ENCODE measurements around the gene NATD1.

NATD1 gene, protein sequence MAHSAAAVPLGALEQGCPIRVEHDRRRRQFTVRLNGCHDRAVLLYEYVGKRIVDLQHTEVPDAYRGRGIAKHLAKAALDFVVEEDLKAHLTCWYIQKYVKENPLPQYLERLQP

GRCh38 chr17:21252796-21253645 lies at the start of gene NATD1:
Gene NATD1 (minus strand): TSS chr17:21253410. CDS start chr17:21253264, 146 bp downstream.
- DNase-seq, result peak; percentile 81

DNA sequence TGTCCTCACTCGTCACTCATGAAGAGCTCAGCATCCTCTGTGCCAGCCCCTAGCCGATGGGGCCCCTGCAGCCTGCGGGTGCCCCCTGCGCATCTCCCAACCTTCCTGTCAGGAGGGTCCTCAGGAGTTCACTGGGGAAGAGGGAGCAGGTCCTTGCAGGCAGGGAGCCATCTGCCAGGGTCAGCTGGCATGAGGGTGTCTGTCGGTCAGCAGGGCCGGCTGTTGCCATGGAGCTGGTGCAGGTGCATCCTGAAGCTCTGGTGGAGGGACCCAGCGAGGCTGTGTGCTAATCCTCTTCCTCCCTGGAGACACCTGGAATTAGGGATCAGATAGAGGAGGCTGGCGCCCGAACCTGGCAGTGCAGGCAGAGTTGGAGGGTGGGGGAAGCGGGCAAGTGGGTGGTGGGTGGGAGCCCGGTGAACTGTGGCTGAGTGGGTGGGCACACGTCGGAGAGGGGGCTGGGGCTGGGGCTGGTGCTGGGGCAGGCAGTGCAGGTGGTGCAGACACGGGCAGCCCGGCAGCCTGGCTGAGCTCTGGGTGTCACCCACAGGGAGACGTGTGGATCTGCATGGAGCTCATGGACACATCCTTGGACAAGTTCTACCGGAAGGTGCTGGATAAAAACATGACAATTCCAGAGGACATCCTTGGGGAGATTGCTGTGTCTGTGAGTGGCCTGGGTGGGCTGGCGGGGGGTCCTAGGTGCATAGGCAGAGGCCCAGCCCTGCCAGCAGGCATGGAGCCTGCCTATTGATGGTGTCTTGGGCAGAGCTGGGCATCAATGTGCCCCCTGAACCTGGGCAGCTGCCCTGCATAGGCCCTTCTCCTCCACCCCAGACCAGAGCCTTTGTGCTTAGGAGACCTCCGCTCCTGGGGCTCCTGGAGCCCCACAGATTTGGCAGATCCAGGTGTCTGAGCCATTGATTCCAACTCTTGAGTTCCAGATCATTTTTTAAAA lies 48.7 kb upstream of the NATD1 start:
- DNase-seq, result no peak

DNA sequence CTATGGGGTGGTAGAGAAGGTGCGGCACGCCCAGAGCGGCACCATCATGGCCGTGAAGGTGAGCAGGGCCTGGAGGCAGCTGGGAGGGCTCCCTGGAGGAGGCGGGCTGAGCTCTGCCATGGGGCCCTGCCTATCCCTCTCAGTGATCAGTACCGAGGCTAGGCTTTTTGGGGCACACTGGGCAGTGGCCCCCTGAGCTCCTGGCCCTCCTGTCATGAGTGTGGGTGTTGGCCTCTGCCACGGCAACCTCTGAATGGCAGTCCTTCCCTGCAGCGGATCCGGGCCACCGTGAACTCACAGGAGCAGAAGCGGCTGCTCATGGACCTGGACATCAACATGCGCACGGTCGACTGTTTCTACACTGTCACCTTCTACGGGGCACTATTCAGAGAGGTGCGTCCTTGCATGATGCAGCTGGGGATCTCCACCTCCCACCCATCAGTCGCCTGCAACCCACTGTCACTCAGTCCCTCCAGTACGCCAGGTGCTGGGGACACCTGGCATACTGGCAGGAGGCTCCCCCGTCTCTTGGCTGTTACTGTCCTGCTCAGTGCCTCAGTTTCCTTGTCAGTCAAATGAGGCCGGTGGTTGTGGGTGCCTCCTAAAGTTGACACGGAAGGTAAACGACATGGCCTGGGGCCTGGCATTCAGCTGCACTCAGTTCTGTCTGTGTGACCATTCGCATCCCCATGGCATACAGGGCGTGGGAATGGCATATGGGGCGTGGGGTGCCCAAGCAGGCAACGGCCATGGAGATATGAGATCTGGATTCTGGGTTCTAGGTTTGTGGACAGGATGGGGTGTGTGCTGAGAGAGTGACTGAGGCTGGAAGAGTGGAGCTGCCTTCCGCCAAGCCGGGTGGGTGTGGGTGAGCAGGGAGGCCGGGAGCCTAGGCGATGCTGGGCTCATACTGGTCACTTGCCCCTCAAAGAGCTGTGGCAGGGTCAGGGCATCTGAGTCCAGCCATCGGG lies 47.7 kb upstream of the NATD1 start:
- DNase-seq, result no peak

DNA sequence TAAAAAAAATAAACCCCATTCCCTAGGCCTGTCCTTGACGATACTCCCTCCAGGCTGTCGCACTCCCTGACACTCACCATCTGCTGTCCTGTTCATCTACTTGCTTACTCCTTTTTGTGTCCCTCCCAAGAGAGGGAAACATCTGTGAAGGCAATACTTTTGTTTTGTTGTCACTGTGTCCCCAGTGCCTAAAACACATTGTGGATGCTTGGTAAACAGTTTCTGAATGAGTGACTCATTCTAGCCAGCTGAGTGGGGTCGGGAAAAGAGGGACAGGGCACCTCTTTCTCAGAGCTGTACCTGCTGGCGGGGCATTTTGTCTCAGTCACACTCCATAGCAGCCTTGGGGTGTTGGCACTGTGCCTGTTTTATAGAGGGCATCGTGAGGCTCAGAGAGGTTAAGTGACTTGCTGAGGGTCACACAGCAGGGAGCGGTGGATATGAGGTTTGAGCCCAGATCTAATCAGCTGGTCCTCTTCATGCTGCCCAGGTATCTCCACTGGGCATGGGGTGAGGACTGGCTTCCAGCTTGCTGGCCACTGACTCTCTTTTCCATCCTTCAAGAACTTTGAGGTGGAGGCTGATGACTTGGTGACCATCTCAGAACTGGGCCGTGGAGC lies 46.9 kb upstream of the NATD1 start:
- DNase-seq, result no peak

- DNase-seq, result no peak
Observed at GRCh38 chr17:21298983-21299519, 45.8 kb upstream of the NATD1 start.

DNA sequence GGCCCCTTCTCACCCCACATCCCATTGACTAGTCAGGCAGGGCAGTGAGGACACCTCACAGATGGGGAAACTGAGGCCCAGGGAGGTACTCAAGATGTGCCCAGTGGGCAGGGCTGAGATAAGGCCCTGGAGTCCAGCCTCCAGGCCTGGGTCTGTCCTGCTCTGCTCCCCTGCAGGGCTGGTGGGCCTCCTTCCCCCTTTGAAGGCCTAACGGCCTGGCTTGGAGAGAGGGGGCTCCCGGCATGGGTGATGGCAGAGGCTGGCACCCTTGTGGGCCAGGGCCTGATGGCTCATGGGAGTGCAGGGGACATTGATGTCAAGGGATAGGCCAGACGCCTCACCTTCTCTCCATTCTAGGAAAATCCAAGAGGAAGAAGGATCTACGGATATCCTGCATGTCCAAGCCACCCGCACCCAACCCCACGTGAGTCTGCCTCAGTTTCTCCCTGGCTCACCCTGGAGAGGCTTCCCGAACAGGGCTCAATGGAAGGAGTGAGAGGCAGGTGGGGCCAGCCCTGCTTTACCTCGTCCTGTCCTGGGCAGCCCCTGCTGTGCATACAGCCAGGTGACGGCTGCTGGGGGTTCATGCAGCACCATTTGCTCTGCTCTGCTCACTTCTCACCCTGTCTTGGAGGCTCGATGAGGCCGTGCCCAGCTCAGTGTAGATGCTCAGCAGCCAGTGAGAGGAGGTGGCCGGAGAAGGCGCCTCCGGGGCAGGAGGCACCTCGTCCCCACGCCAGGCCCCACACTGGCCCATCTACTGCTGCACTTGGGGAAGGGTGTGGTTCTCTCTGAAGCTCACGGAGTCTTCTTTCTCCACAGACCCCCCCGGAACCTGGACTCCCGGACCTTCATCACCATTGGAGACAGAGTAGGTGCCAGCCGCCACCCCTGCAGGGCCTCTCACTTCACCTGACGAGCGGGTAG lies 45.1 kb upstream of the NATD1 start:
- DNase-seq, result no peak

- no peak for DNase-seq
Observed at GRCh38 chr17:21297597-21297996, 44.4 kb upstream of the NATD1 start.

DNA sequence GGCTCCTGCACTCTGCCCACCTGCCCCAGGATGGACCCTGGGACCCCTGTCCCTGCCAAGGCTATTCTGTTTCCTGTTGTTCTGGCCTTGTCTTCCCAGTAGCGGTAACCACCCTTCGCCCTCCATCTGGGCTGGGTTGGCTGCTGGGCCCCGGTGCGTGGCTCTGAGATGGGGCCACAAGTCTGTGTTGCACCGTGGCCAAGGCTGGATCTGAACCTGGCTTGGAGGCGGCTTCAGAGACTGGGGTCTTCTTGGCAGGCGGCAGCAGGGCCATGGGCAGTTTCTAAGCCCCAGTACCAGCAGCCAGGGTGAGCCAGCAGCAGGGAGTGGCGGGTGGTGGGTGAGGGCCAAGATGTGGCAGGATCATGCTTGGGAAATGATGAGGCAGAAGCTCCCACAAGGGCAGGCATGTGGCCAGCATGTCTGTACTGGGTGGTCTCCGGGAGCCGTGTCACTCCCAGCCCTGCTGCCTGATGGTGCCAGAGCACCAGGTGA lies 43.9 kb upstream of the NATD1 start:
- DNase-seq, result no peak

GRCh38 chr17:21296097-21297025 lies 43.2 kb upstream of the NATD1 start:
- DNase-seq, result no peak

- no peak for DNase-seq
Observed at GRCh38 chr17:21295036-21295952, 42.1 kb upstream of the NATD1 start.

- DNase-seq, result no peak
Observed at GRCh38 chr17:21294321-21295035, 41.3 kb upstream of the NATD1 start.

- DNase-seq, result no peak
Observed at GRCh38 chr17:21293831-21294210, 40.6 kb upstream of the NATD1 start.

DNA sequence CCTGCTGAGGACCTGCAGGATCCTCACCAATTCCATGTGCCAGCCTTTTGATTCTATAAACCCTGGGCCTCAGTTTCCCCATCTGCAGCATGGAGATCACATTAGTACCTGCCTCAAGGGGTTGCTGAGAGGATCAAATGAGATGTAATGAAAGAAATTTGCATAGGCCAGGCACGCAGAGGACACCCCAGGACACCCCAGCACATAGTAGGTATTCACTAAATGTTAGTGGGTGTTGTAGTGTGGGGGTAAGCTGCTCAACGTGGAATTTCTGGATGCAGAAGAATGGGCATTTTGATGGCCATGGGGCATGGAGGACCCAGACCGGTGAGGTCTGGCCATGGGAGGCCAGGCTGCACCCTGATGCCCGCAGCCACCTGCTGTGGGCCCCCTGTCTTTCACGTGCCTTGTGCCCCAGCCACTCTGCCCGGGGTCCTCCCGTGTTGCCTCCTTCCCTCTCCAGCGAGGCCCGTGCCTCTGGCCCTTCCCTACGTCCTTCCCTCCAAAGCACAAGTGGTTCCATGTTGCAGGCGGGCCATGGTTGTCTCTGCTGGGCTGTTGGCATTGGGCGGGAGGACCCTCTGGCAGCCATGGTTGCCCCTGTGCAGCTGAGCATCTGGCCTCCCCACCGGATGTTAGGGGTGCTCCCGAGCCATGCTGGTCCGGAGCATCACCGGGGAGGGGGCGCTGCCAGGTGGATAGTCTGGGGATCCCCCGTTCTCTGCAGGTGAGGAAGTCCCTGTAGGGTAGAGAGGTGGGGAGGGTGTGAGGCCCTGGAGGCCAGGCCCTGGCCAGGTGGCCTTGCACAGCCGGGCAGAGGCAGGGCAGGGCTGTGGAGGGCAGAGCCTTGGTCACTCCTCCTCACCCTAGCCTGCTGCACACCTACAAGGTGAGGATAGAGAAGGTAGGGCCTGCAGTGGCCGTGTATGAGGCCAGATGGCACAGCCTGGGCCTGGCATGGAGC lies 39.9 kb upstream of the NATD1 start:
- DNase-seq, result no peak

DNA sequence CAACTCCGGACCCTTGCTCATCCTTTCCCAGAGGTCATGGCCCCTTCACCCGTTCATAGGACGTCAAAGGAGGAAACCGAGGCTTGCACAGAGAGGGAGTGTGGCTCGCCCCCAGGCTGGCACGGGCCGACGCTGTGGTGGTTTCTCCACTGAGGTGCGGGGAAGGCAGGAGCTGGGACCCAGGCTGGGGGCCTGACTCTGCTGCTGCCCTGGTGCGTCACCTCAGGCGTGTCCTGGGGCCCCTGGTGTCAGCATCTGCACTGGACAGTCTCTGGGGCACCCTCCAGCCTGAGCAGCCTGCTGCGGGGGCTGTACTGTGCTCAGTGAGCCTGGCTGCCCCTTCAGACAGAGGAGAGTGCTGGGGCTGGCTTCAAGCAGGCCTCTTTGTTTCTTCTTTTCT lies 38.7 kb upstream of the NATD1 start:
- no peak for DNase-seq

DNA sequence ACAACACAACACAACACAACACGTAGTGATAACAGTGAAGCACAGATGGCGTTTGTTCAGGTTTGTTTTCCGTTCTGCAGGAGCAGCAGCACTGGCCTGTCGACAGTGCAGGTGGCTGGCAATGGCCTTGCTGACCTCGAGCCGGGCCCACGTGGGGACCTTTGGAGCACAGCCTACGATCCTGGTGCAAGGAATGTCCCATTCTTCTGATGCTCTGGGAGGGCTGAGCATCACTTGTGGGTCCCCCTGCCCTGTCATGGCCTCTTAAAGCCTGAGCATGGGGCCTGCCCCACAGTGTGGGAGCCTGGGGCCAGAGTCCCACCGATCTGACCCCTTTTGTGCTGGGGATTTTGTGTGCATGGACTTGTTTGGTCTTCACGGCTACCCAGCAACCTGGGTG lies 38.1 kb upstream of the NATD1 start:
- DNase-seq, result no peak
